Activated CD4-positive, alpha-beta T cell treated with anti-CD3 and anti-CD28 coated beads for 36 hours (primary cell): ENCODE results near the gene PCOLCE2. TPM values are rescaled to one million over a fixed set of nuclear protein-coding genes. Genes with fewer than 3 reads are reported as not detected.
A peak's percentile ranks its signal among the peaks of the same experiment; 100 is the strongest.

ENCODE experiments used
- ATAC-seq: fragments of 200-7000 bp; cut with Tn5 transposase; one replicate; pipeline ENCODE4 v1.10.0; 2021; ENCODE audit warnings: mild to moderate bottlenecking, moderate library complexity
- CTCF ChIA-PET: fragments of 350-600 bp; sonication (Branson Sonifier 250); formaldehyde crosslinking; loops from one replicate; lab custom pipeline; 2021; ENCODE audit warnings: antibody characterized with exemption; lab: Charles Lee
- POLR2A ChIA-PET: fragments of 350-600 bp; sonication (Branson Sonifier 250); formaldehyde crosslinking; loops from one replicate; lab custom pipeline; 2021; ENCODE audit warnings: antibody characterized with exemption, inconsistent platforms; lab: Charles Lee
- DNase-seq: peaks from one replicate; pipeline ENCODE4 v3.0.0-alpha.2; 2020
- H3K27ac Mint-ChIP-seq: one replicate; pipeline ENCODE4 v1.8.0; 2021; ENCODE audit warnings: mixed read lengths
- H3K27me3 Mint-ChIP-seq: one replicate; pipeline ENCODE4 v1.8.0; 2021; ENCODE audit warnings: mixed read lengths
- H3K36me3 Mint-ChIP-seq: one replicate; pipeline ENCODE4 v1.8.0; 2021; ENCODE audit warnings: low read depth, mixed read lengths
- H3K4me1 Mint-ChIP-seq: one replicate; pipeline ENCODE4 v1.8.0; 2021; ENCODE audit warnings: mixed read lengths
- H3K4me3 Mint-ChIP-seq: one replicate; pipeline ENCODE4 v1.8.0; 2021; ENCODE audit warnings: mild to moderate bottlenecking, moderate library complexity, mixed read lengths
- H3K9me3 Mint-ChIP-seq: one replicate; pipeline ENCODE4 v1.8.0; 2021; ENCODE audit warnings: low read depth, mixed read lengths
- intact Hi-C, 2 experiments: fragments of 100-400 bp; cut with DNase I in 1 of 2; cut with micrococcal nuclease in 1 of 2; formaldehyde crosslinking; loops; one replicate each; pipeline versions ENCODE4 v1.14.2 to v1.15.1; 2022 to 2024; cut with DNase I, micrococcal nuclease
- total RNA-seq, 2 experiments: library from RNA; stranded (reverse); gene quantifications; one replicate each; pipeline ENCODE4 v1.2.3, GENCODE V29; 2021

PCOLCE2 gene
- total RNA-seq, 2 experiments from 2014 or later: 0.39 to 0.55 TPM

- DNase-seq (no peak), ATAC-seq (no peak)
- intact Hi-C loops: no loop called here
- Mint-ChIP-seq H3K36me3 (no peaks in the 10 kb centered on the region), H3K27ac (no peak overlapping the region), H3K9me3 (peaks cover 1% of the 10 kb centered on the region), H3K4me1 (no peaks in the 10 kb centered on the region), H3K27me3 (peaks cover 20% of the 10 kb centered on the region), H3K4me3 (no peak overlapping the region)
- POLR2A ChIA-PET: no interaction called here
- CTCF ChIA-PET: no interaction called here
Measured at GRCh38 chr3:142898346-142899213, 9.7 kb upstream of the PCOLCE2 start.

GRCh38 chr3:142897807-142898206 lies 8.9 kb upstream of the PCOLCE2 start:
- no peak for DNase-seq
- intact Hi-C loops: no loop called here
- Mint-ChIP-seq H3K27ac (no peak overlapping the region), H3K9me3 (peaks cover 1% of the 10 kb centered on the region), H3K27me3 (peaks cover 17% of the 10 kb centered on the region), H3K4me1 (no peaks in the 10 kb centered on the region), H3K36me3 (no peaks in the 10 kb centered on the region), H3K4me3 (no peak overlapping the region)
- CTCF ChIA-PET: no interaction called here
- POLR2A ChIA-PET: no interaction called here
- ATAC-seq: no peak

DNA sequence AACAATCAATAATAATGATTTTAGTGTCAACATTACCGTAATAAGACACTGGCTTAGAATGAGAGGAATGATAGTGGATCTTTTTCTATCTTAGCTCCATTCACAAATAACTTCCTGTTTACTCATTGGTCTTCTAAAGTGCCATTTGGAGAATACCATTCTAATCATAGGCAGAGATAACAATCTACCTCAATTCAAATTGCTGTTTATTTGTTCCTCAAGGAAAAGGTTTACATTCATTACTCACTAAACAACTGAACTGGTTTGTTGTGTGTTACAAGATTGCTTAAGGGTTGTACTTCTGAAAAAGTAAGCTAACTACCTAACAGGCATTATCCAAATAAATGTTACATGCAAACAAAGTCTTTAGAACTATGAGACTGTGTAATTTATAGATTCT lies 8.1 kb upstream of the PCOLCE2 start:
- Mint-ChIP-seq H3K4me3 (no peak overlapping the region), H3K27me3 (peaks cover 16% of the 10 kb centered on the region), H3K4me1 (no peaks in the 10 kb centered on the region), H3K27ac (no peak overlapping the region), H3K36me3 (no peaks in the 10 kb centered on the region), H3K9me3 (peaks cover 1% of the 10 kb centered on the region)
- ATAC-seq (no peak), DNase-seq (no peak)
- POLR2A ChIA-PET: no interaction called here
- CTCF ChIA-PET: interaction anchor here (0.6 kb wide), 1 partner anchor 12 kb away, joined by 3 read pairs; no protein-coding TSS in a partner anchor
- intact Hi-C loops: no loop called here

DNA sequence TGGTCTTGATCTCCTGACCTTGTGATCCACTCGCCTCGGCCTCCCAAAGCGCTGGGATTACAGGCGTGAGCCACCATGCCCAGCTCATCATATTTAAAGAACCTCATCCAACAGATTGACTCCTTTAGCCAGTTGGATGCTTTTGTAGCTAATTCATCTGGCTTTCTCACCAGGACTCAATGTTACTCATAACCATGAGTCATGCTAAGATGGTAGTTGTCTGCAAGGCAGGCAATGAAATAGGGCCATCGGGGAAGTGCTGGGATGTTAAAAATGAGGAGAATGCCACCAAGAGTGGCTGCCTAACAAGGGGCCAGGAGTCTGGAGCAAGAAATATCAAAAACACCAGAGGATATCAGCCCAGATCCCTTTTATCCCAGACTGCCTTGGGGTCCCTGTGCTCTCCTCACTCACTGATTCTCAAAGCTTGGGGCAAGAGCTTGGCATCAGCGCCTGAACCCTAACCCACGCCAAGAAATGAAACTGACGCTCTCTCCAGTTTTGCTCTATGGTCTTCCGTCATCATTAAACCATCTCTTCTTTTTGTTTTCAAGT lies 7.4 kb upstream of the PCOLCE2 start:
- Mint-ChIP-seq H3K9me3 (peaks cover 1% of the 10 kb centered on the region), H3K4me1 (no peaks in the 10 kb centered on the region), H3K4me3 (no peak overlapping the region), H3K27ac (no peak overlapping the region), H3K36me3 (no peaks in the 10 kb centered on the region), H3K27me3 (peaks cover 18% of the 10 kb centered on the region)
- DNase-seq (no peak), ATAC-seq (no peak)
- ChIA-PET POLR2A (no interaction called here), CTCF (interaction anchor here (0.5 kb wide), 1 partner anchor 63 kb away, joined by 3 read pairs; no protein-coding TSS in a partner anchor)
- intact Hi-C loops: no loop called here

GRCh38 chr3:142894493-142894892 lies 5.6 kb upstream of the PCOLCE2 start:
- ATAC-seq: no peak
- intact Hi-C loops: no loop called here
- no peak overlapping the region for H3K4me3 Mint-ChIP-seq
- H3K27ac Mint-ChIP-seq: no peak overlapping the region
- no peak for DNase-seq
- ChIA-PET CTCF (no interaction called here), POLR2A (no interaction called here)
- no peaks in the 10 kb centered on the region for H3K36me3 Mint-ChIP-seq
- H3K9me3 Mint-ChIP-seq: peaks cover 1% of the 10 kb centered on the region
- peaks cover under 1% of the 10 kb centered on the region for H3K4me1 Mint-ChIP-seq
- peaks cover 22% of the 10 kb centered on the region for H3K27me3 Mint-ChIP-seq

DNA sequence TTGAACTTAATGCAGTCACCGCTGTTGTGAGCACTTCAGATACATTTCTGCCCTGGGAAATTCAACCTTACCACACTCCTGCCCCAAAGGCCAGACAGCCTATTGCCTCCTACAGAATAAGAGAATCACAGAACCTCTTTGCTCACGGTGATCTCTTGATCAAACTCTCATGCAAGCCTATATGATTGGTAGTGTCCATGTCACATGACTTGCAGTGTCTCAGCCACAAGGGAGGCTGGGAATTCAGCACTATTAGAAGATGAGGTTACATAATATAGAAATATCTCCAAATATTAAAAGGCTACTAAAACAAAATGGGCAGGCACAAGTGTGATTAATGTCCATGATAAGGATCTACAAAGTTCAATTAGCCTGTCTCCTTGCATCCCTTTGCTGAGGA lies 3.8 kb upstream of the PCOLCE2 start:
- ChIA-PET POLR2A (no interaction called here), CTCF (interaction anchor here (1.1 kb wide), 1 partner anchor 15 kb away, joined by 5 read pairs; no protein-coding TSS in a partner anchor)
- Mint-ChIP-seq H3K4me1 (peaks cover 7% of the 10 kb centered on the region), H3K27ac (no peak overlapping the region), H3K4me3 (no peak overlapping the region), H3K36me3 (no peaks in the 10 kb centered on the region), H3K27me3 (peaks cover 22% of the 10 kb centered on the region), H3K9me3 (no peaks in the 10 kb centered on the region)
- no peak for ATAC-seq
- DNase-seq: no peak
- intact Hi-C loops: no loop called here

GRCh38 chr3:142890592-142890991 lies 1.7 kb upstream of the PCOLCE2 start:
- Mint-ChIP-seq H3K9me3 (no peaks in the 10 kb centered on the region), H3K36me3 (no peaks in the 10 kb centered on the region), H3K27ac (no peak overlapping the region), H3K4me3 (no peak overlapping the region), H3K4me1 (peaks cover 7% of the 10 kb centered on the region), H3K27me3 (peaks cover 37% of the 10 kb centered on the region)
- ChIA-PET CTCF (interaction anchor here (1.1 kb wide), 1 partner anchor 10 kb away, joined by 3 read pairs; no protein-coding TSS in a partner anchor), POLR2A (no interaction called here)
- no peak for ATAC-seq
- no peak for DNase-seq
- intact Hi-C loops: no loop called here

DNA sequence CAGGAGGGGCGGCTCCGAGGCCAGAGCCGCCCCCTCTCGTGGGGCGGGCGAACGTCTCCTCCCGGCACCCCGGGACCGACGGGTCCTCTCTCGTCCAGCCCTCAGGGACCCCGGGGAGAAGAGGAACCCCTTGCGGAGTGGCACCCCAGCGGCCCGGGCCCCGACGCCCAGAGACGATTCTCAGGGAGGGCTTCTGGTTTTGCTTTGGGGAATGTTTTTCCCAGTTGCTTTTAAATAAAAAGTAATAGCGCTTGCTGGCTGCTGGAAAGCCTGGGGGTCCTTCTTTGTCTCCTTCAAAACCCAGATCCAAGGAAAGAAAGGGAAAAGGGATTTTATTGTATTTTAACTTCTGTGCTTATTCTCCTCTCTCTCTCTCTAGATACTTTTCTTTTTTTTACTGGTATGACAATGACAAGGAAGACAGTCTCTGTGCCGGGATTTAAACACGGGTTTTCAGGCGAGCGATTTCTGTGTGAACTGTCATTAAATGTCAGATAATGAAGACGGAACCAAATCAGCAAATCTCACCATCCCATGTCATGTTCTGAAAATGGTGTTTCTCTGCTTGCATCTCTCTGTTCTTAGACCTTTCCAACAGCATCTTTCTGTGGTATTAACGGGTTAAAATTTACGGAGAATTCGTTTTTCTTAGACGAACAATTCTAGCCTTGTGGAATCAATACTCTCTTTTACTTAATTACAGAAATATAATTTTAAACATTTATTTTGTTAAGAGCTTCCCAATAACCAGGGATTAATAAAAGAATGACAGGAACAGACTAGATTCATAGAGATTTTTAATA lies 530 bp upstream of the PCOLCE2 start:
- CTCF ChIA-PET: interaction anchor here (1.1 kb wide), 1 partner anchor 11 kb away, joined by 3 read pairs; no protein-coding TSS in a partner anchor
- peaks cover 7% of the 10 kb centered on the region for H3K4me1 Mint-ChIP-seq
- H3K4me3 Mint-ChIP-seq: peak overlapping the region; percentile 57
- H3K9me3 Mint-ChIP-seq: no peaks in the 10 kb centered on the region
- POLR2A ChIA-PET: interaction anchor here (0.6 kb wide), 1 partner anchor 174 kb away, joined by 3 read pairs; no protein-coding TSS in a partner anchor
- ATAC-seq (no peak), DNase-seq (no peak)
- no peaks in the 10 kb centered on the region for H3K36me3 Mint-ChIP-seq
- intact Hi-C loops: loop anchor here in 1 of 2 experiments (2.0 kb wide), 1 partner anchor 73 kb away; the partner anchor contains the start of gene PAQR9
- no peak overlapping the region for H3K27ac Mint-ChIP-seq
- peaks cover 40% of the 10 kb centered on the region for H3K27me3 Mint-ChIP-seq

DNA sequence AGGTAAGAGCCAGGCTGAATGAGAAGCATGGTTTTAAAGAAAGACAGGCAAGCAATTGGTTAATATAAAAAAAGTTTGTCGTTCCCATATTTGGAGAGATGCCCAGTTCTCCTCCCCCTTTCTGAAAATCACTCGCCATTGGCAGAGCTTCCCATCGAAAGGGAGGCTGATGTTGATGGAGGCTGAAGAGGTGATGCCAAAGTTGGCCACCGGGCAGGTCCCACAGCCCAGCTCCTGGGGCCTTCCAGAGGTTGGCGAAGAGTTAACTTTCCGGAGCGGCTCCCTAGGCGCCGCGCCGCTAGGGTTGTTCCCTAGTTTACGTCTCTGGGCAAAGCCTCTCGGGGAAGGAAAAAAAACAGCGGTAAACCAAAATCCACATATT lies 793 bp downstream of the PCOLCE2 start:
- Mint-ChIP-seq H3K27ac (no peak overlapping the region), H3K4me1 (peaks cover 7% of the 10 kb centered on the region), H3K9me3 (no peaks in the 10 kb centered on the region), H3K36me3 (no peaks in the 10 kb centered on the region), H3K27me3 (peaks cover 40% of the 10 kb centered on the region), H3K4me3 (peak overlapping the region; percentile 57)
- DNase-seq (peak; percentile 20), ATAC-seq (peak; percentile 31)
- intact Hi-C loops: loop anchor here in 1 of 2 experiments (2.0 kb wide), 1 partner anchor 75 kb away; the partner anchor contains the start of gene PAQR9
- CTCF ChIA-PET: interaction anchor here (2.4 kb wide), 1 partner anchor 59 kb away, joined by 7 read pairs; no protein-coding TSS in a partner anchor
- POLR2A ChIA-PET: no interaction called here

- intact Hi-C loops: no loop called here
- ChIA-PET CTCF (interaction anchor here (2.4 kb wide), 1 partner anchor 58 kb away, joined by 7 read pairs; no protein-coding TSS in a partner anchor), POLR2A (no interaction called here)
- peak; percentile 50 for ATAC-seq
- peaks cover 37% of the 10 kb centered on the region for H3K27me3 Mint-ChIP-seq
- no peaks in the 10 kb centered on the region for H3K9me3 Mint-ChIP-seq
- H3K27ac Mint-ChIP-seq: no peak overlapping the region
- no peak overlapping the region for H3K4me3 Mint-ChIP-seq
- no peak for DNase-seq
- peaks cover 7% of the 10 kb centered on the region for H3K4me1 Mint-ChIP-seq
- H3K36me3 Mint-ChIP-seq: no peaks in the 10 kb centered on the region
Measured at GRCh38 chr3:142886940-142887339, 1.9 kb downstream of the PCOLCE2 start.

- H3K36me3 Mint-ChIP-seq: no peaks in the 10 kb centered on the region
- H3K9me3 Mint-ChIP-seq: no peaks in the 10 kb centered on the region
- POLR2A ChIA-PET: interaction anchor here (0.5 kb wide), 1 partner anchor 148 kb away, joined by 7 read pairs; no protein-coding TSS in a partner anchor
- intact Hi-C loops: no loop called here
- no peak overlapping the region for H3K27ac Mint-ChIP-seq
- peaks cover 7% of the 10 kb centered on the region for H3K4me1 Mint-ChIP-seq
- CTCF ChIA-PET: interaction anchor here (0.9 kb wide), 1 partner anchor 32 kb away, joined by 4 read pairs; no protein-coding TSS in a partner anchor
- DNase-seq (no peak), ATAC-seq (no peak)
- peaks cover 36% of the 10 kb centered on the region for H3K27me3 Mint-ChIP-seq
- no peak overlapping the region for H3K4me3 Mint-ChIP-seq
Measured at GRCh38 chr3:142886021-142886420, 2.9 kb downstream of the PCOLCE2 start.
